ENCODE data around the gene TERT.
A peak's percentile ranks its signal among the peaks of the same experiment; 100 is the strongest.
"Not testable (repeated sequence)": the region's sequence is repeated elsewhere in the genome, so short reads cannot be mapped to it uniquely, and the experiment has no call there.

The TERT gene

DNA sequence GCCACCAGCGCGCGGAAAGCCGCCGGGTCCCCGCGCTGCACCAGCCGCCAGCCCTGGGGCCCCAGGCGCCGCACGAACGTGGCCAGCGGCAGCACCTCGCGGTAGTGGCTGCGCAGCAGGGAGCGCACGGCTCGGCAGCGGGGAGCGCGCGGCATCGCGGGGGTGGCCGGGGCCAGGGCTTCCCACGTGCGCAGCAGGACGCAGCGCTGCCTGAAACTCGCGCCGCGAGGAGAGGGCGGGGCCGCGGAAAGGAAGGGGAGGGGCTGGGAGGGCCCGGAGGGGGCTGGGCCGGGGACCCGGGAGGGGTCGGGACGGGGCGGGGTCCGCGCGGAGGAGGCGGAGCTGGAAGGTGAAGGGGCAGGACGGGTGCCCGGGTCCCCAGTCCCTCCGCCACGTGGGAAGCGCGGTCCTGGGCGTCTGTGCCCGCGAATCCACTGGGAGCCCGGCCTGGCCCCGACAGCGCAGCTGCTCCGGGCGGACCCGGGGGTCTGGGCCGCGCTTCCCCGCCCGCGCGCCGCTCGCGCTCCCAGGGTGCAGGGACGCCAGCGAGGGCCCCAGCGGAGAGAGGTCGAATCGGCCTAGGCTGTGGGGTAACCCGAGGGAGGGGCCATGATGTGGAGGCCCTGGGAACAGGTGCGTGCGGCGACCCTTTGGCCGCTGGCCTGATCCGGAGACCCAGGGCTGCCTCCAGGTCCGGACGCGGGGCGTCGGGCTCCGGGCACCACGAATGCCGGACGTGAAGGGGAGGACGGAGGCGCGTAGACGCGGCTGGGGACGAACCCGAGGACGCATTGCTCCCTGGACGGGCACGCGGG lies at the start of gene TERT:
Gene TERT, minus strand, starts transcription at position 234 of the 815 bp plus-strand sequence. Its CDS starts 79 bp downstream, at position 155.
- peak; percentile 85 for DNase-seq

DNA sequence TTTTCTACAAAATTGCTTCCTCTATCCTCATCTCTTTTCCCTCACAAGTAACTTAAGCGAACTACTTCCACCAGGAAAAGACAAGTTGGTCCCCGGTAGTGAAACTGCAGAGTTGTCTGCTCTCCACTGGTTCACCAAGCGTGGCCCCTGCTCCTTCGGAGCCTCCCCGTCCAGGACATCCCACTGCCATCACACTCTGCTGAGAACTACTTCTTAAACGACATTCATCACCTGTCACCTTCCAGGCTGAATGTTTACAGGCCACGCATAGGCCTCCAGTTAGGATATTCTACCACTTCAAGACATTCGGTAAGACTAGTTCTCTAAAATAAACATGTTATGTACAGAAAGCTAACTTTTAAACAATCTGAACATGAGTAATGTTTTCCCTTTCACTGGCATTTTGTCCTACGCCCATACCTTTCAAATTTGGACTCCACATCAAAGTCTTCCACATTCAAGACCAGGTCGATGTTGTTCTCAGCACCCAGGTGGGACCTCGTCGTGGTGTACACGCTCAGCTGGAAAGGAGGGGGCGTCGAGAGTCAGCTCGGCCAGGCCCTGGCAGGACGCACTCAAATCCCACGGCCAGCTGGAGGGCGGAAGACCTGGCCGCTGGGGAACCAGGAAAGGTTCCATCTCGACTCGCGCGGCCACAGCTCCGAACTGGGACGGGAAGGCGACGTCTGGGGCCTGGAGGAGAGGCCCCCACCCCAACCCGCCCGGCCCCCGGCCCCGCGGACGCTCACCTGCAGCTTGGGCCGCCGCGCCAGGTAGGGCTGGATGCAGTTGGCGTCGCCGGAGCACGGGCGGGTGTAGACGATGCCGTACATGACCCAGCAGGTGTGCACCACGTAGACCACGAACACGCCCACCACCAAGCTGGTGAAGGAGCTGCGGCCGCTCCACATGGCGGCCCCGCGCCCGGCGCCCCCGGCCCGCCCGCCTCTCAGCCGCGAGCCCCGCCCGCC lies 49.3 kb upstream of the TERT start:
- DNase-seq, result peak; percentile 40

DNA sequence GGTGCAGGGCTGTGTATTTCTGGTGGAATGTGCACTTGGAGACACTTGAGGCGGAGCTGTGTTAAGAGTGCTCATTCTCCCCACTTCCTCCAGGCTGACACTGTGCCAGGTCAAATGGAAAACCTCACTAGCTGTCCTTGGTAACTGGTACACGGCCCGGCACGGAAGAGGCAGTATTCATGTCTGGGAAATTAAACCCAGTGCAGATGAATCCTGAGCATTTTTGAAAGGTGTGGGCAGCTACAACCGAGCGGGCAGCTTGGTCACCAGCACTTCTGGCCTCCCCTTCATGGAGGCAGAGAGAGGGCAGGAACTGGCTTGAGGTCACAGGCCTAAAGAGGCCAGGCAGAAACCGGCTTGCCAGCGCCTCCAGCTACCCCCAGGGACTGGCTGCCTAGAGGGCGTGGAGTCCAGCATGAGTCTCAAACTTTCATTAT lies 48.5 kb upstream of the TERT start:
- peak; percentile 49 for DNase-seq

DNA sequence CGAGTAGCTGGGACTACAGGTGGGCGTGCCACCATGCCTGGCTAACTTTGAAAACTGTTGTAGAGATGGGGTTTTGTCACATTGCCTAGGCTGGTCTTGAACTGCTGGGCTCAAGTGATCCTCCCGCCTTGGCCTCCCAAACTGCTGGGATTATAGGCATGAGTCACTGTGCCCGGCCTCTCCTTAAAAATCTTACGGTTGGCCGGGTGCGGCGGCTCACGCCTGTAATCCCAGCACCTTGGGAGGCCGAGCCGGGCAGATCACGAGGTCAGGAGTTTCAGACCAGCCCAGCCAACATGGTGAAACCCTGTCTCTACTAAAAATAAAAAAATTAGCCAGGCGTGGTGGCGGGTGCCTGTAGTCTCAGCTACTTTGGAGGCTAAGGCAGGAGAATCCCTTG lies 47.8 kb upstream of the TERT start:
- DNase-seq, result not testable (repeated sequence)

DNA sequence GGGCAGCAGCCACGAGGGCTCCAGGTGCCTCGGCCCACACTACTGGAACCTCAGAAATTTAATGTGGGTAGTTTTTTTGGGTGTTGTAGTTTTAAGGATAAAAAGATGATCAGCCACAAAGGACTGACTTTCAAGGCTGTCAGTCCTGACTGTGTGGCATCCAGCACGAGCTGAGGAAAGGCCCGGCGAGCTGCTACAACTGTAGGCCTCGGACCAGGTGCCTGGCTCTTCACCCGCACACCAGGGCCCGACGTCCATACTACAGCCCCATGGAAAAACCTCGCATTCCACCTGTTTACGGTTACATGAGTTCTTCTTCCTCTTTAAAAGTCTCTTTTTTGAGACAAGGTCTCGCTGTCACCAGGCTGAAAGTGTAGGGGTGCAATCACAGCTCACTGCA lies 47.4 kb upstream of the TERT start:
- no peak for DNase-seq

DNA sequence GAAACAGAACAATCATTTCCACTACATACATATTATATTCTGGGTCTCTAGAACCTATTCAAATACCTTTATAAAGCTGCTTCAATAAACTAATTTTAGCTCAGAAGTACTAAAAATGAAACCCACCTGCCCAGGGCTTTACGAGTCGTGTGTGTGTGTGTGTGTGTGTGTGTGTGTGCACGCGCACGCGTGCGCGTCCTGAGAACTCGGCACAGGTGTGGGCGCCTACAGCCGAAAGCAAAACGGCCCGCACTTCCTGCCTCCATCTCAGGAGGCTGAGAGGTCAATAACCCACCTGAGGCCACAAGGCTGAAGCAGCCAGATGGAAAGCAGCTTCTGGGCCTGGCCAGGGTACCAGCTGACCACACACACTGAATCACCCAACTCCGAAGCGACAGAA lies 47.0 kb upstream of the TERT start:
- no peak for DNase-seq

DNA sequence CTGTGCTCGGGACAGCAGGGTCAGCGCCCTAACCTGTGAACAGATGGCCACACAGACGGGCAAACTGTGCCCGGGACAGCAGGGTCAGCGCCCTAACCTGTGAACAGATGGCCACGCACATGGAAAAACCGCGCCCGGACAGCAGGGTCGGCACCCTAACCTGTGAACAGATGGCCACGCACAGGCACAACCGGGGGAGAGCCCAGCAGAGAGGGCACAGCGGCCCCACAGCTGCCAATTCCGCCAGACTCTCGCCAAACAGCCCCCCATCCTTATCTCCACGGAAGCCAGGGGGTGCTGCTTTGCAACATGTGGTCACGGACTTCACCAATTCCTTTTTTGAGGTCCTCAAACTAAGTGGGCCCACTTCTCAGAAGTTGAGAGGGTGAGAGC lies 44.9 kb upstream of the TERT start:
- DNase-seq, result not testable (repeated sequence)

DNA sequence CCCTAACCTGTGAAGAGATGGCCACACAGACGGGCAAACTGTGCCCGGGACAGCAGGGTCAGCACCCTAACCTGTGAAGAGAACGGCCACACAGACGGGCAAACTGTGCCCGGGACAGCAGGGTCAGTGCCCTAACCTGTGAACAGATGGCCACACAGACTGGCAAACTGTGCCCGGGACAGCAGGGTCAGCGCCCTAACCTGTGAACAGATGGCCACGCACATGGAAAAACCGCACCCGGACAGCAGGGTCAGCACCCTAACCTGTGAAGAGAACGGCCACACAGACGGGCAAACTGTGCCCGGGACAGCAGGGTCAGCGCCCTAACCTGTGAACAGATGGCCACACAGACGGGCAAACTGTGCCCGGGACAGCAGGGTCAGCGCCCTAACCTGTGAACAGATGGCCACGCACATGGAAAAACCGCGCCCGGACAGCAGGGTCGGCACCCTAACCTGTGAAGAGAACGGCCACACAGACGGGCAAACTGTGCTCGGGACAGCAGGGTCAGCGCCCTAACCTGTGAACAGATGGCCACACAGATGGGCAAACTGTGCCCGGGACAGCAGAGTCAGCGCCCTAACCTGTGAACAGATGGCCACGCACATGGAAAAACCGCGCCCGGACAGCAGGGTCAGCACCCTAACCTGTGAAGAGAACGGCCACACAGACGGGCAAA lies 44.4 kb upstream of the TERT start:
- DNase-seq, result not testable (repeated sequence)

DNA sequence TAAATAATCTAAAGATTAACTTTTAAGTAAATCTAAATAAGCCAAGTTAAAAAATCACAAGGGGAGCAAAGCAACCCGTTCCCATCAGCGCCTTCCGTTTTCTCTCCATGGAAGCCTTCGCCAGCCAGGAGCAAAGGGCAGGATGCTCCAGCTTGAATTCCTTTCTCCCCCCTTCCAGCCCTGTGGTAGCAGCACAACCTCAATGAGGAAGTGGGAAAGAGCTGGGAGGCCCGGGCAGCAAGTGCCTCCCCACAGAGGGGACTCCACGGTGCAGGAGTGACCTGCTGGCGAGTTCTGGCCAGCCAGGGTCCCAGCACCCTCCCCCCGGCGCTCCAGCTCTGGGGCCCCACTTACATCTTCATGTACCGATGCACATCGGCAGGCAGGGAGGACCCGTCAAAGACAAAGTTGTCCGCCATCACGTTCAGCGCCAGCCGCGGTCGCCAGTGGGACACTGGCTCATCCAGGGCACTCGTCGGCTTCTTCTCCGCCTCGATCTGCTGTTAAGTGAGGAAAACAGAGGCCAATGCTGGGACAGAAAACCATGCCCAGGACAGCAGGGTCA lies 43.7 kb upstream of the TERT start:
- DNase-seq, result no peak

DNA sequence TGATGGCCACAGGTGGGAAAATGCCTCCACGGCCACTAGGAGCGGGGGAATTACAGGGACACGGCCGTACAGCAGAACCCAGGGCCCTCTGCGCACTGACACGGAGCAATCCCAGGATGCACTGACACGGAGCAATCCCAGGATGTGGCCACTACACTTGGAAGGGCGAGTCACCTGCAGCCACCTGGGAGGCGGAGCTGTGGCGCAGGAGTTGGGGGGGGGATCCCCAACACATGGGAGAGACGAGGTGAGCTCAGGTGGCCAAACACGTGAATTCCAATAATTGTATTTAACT lies 43.3 kb upstream of the TERT start:
- no peak for DNase-seq

DNA sequence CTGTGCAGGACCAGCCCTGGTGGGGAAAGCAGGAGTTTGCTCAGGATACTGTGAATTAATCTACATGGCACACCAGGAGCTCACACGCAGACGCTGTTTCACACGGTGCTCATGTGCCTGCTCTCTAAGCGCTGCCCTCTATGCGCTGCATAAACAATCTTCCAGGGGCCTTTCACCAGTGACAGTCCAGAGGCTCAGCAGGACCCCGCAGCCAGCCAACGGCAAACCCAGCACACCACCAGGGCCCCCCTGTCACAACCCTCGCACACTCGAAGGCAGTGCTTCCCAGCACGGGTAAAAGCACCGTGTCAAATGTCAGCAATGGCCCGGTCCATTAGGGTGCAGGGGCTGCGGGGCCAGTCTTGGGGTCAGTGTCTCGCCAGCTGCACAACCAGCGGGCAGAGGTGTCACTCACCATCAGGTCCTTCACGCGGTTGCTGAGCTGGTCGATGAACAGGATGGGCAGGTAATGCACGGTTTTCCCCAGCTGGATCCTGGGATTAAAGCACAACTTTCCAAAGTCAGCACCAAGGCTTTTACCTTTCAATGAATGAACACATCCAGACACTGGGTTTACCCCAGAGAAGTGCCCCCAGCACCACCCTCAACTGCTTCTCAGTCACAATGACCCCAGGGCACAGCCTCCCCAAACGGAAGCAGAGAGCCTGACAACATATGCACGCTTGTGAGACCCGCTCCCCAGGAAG lies 42.8 kb upstream of the TERT start:
- no peak for DNase-seq

DNA sequence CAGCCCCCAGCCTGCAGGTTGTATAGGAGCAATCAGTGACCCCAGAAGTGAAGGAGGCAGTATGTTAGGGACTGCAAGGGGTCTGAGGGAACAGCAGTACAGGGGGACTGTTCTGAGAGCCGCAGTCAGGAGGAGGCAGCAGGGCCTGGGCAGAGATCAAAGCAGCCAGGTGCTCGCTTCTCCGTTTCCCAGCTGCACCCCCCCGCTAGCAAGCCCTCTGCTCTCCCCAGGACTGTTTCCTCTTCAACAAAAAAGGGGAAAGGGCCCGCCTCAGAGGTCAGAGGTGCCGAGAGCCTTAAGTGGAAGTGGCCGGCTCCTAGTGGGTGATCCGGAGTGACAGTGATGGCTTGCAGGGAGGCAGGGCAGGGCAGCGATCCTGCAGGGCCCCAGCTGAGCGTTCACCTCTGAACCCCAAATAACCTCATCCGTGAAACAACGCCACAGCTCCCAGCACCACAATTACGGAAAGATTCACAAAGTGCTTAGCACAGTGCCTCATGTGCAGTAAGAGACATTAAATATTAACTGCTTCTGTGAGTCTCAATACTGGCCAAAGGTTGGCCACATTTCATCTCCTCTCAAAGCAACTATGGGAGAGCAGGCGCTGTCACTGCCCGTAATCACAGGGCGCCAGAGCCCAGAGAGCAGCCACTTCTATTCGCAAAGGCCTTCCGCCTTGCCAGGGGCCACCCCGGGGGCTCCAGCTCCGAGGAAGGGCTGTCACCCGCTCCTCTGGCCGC lies 42.1 kb upstream of the TERT start:
- DNase-seq, result no peak

DNA sequence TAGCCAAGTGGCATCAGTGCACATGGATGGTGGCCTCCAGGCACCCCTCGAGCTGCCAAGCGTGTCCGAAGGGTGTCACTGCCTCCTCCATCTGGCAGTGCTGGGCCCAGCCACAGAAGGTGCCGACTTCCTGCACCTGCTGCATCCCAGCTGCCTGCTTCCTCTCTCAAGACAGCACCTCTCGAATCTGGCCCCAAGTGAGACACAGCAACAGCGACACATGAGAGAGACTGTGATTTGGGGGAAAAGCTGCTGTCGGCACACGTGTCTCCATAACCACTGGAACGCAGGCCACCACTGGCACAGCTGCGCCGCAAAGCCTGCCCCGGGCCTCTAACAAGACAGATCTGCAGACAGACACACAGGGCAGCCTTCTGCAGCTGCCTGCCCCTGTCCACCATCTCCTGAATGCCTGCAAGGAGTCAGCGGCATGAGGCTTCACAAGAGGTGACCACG lies 41.3 kb upstream of the TERT start:
- no peak for DNase-seq

DNA sequence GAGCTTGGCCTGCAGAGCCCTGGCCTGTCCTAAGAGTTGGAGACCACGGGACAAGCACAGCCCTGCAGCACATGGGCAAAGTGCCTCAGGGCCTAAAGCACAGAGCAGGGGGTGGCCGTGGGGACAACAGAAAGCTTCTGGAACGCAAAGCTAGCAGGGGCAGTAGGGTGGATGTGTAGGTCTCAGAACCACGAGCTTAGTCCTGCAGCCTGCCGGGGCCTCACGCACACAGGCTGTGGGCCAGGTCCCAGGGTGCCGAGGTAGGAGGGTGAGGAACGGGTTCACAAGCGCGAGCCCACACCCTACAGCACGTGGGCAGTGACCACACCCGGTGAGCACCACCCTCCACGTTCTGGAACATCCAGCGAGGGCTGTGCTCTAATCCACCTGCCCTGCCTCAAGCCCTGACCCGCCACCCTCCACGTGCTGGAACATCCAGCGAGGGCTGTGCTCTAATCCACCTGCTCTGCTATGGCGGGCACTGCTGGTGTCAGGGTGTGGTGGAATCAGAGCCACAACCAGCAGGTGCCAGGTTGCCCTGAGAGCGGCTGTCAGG lies 40.8 kb upstream of the TERT start:
- no peak for DNase-seq

DNA sequence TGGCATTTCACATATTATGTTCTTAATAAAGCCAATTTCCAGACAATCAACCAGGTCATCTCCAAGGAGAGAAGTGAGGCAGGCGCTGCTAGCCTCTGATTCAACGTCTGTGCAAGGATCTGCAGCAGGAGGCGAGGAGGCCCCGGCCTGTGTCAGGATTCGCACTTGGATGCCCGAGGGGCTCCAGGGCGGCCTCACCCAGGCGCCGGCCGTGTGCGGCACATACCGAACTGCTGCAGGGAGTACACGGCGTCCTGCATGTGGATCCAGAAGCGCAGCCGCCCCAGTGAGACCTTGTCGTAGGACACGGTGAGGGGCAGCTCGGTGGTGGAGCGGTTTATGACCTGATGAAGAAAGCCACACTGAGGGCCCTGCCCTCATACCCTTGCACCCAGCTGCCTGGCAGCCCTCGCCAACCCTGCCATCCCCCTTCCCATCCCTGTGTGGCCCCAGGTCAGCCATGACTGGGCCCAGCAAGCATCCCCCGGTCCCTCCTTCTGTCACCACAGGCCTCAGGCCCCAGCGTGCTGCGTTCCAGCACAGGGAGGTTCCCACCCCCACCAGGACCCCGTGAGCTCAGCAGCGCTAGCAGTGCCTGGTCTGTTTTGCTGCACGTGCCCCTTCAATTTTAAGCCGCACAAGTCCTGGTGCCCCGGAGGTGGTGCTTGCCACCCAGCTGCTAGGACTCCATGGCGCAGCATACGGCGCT lies 40.1 kb upstream of the TERT start:
- DNase-seq, result no peak

DNA sequence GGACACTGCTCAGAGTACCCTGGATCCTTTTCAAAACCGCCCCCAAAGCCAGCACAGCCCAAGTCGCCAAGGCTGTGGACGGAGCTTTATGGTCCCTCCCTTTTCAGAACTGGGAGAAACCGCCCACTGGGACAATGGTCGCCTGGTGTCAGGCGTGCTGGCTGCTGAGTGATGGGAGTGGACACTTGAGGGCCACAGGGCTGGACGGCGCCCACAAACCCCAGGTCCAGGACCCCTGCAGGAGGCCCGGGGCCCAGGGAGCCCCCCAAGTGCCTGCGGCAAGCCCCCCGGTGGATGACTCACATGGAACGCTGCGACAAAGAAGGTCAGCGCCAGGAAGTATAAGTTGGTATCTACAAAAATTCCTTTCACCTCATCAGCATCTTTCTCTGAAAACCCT lies 39.1 kb upstream of the TERT start:
- DNase-seq, result no peak

DNA sequence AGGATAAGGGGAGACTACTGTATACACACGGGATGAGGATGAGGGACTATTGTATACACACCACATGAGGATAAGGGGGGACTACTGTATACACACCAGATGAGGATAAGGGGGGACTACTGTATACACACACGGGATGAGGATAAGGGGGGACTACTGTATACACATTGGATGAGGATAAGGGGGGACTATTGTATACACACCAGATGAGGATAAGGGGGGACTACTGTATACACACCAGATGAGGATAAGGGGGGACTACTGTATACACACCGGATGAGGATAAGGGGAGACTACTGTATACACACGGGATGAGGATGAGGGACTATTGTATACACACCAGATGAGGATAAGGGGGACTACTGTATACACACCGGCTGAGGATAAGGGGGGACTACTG lies 38.4 kb upstream of the TERT start:
- not testable (repeated sequence) for DNase-seq

DNA sequence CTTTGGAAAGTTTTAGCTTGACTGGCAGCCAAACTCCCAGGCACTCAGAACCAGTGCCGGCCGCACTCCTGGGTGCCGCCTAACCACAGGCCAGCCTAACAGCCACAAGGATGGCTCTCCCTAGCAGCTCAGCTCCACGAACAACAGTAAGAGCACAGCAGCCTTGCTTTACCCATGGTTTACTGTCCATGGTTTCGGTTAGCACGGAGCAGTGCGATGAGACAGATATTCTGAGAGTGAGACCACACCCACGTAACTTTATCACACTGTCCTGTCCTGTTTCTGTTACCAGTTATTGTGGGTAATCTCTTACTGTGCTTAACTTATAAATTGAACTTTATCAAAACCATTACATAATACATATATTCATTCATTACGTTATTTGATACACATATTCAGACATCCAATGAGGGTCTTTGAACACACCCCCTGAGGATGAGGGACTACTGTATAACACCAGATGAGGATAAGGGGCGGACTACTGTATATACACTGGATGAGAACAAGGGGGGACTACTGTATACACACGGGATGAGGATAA lies 37.7 kb upstream of the TERT start:
- DNase-seq, result peak; percentile 42

DNA sequence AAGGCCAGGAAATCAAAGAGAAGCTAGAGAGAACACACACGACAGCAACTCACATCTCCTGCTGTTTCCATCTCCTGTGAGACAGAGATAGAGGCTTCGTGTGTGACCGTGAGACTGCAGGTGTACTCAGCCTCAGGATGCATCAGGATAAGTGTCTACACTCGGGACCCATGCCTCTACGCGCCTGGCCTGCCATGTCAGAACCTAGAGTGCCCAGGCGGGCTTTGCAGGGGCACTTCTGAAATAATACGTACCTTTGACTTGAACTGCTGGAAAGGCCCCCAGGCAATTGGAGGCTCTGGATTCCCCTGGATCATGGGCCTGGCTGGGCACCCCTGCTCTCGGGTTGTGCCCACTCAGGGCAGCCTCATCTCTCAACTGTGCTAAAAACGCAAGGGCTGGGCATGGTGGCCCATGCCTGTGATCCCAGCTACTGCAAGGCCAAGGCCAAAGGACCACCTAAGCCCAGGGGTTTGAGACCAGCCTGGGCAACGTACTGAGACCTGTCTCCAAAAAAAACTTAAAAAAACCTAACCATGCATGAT lies 37.1 kb upstream of the TERT start:
- DNase-seq, result no peak
